Smooth muscle cell (in vitro differentiated cells): ENCODE results near the gene TTR. TPM values are rescaled to one million over a fixed set of nuclear protein-coding genes. Genes with fewer than 3 reads are reported as not detected.

Experiments
- DNase-seq: peaks from one replicate; lab custom pipeline; 2025; ENCODE audit not compliant: unreplicated experiment; lab: John Stamatoyannopoulos, UW
- H2AFZ ChIP-seq: fragments of 200-600 bp; sonication (generic); 2 replicates; pipeline ENCODE4 v1.6.0; 2016; ENCODE audit warnings: antibody characterized with exemption, low read depth, mild to moderate bottlenecking
- H3F3A ChIP-seq: fragments of 200-600 bp; sonication (generic); 2 replicates; pipeline ENCODE4 v1.6.0; 2017; ENCODE audit warnings: antibody characterized with exemption, low read depth
- H3K27ac ChIP-seq: fragments of 200-600 bp; sonication (generic); 2 replicates; pipeline ENCODE4 v1.5.1; 2016; ENCODE audit warnings: low read depth, mild to moderate bottlenecking
- H3K27me3 ChIP-seq: fragments of 200-600 bp; sonication (generic); 2 replicates; pipeline ENCODE4 v1.6.1; 2016; ENCODE audit warnings: low read depth, mild to moderate bottlenecking
- H3K36me3 ChIP-seq: fragments of 200-600 bp; sonication (generic); 2 replicates; pipeline ENCODE4 v1.5.1; 2016; ENCODE audit warnings: low read depth
- H3K4me1 ChIP-seq: fragments of 200-600 bp; sonication (generic); 2 replicates; pipeline ENCODE4 v1.5.1; 2016; ENCODE audit warnings: low read depth
- H3K4me2 ChIP-seq: fragments of 200-600 bp; sonication (generic); 2 replicates; pipeline ENCODE4 v1.6.0; 2016; ENCODE audit warnings: mild to moderate bottlenecking
- H3K4me3 ChIP-seq: fragments of 200-600 bp; sonication (generic); 2 replicates; pipeline ENCODE4 v1.5.1; 2016; ENCODE audit warnings: mild to moderate bottlenecking
- H3K79me2 ChIP-seq: fragments of 200-600 bp; sonication (generic); 2 replicates; pipeline ENCODE4 v1.6.0; 2016; ENCODE audit warnings: low read depth, mild to moderate bottlenecking
- H3K9ac ChIP-seq: fragments of 200-600 bp; sonication (generic); 2 replicates; pipeline ENCODE4 v1.6.0; 2016; ENCODE audit warnings: low read depth
- H3K9me3 ChIP-seq: fragments of 200-600 bp; sonication (generic); replicated peaks from 2 replicates; pipeline ENCODE4 v1.5.1; 2016; ENCODE audit warnings: low read depth
- H4K20me1 ChIP-seq: fragments of 200-600 bp; sonication (generic); 2 replicates; pipeline ENCODE4 v1.6.0; 2016; ENCODE audit warnings: low read depth
- CTCF ChIP-seq: fragments of 200-600 bp; sonication (generic); IDR thresholded peaks from 2 replicates; pipeline ENCODE4 v1.5.1; 2017; ENCODE audit warnings: borderline replicate concordance, mild to moderate bottlenecking, antibody characterized with exemption; ENCODE audit not compliant: insufficient read depth, poor library complexity, severe bottlenecking
- WGBS: methylation state at CpG from one replicate; pipeline ENCODE4 v1.1.7; 2016; ENCODE audit warnings: low lambda C conversion rate; 5-methylcytosine and 5-hydroxymethylcytosine counted together
- polyA plus RNA-seq: library from polyadenylated mRNA; unstranded; fragments of >200 nt; fragmentation: Nextera tagmentation; extraction: Ambion mirVana; gene quantifications from 2 replicates; pipeline ENCODE4 v1.2.1, GENCODE V29; 2016
- total RNA-seq: library from RNA; depleted of rRNA; stranded (reverse); fragments of >200 nt; gene quantifications from 2 replicates; pipeline ENCODE4 v1.2.3, GENCODE V29; 2014

TTR gene
- total and polyA plus RNA-seq, 2 experiments from 2014 or later: 2.6 TPM; not detected in 1

GRCh38 chr18:31557446-31557845, 34.2 kb upstream of the TTR start:
- no peaks in the 10 kb centered on the region for H3K79me2 ChIP-seq
- no peaks in the 10 kb centered on the region for H3K36me3 ChIP-seq
- H3K4me2 ChIP-seq: no peak overlapping the region
- 89% methylated on average over 3 of the region's 3 CpGs for WGBS
- no peaks in the 10 kb centered on the region for H3K4me1 ChIP-seq
- no peaks in the 10 kb centered on the region for H3F3A ChIP-seq
- no peak overlapping the region for H3K4me3 ChIP-seq
- no peak overlapping the region for H3K9ac ChIP-seq
- TF ChIP-seq CTCF: no peak
- H3K9me3 ChIP-seq: no peaks in the 10 kb centered on the region
- H3K27ac ChIP-seq: no peak overlapping the region
- no peak overlapping the region for H2AFZ ChIP-seq
- no peaks in the 10 kb centered on the region for H3K27me3 ChIP-seq
- no peak for DNase-seq
- no peaks in the 10 kb centered on the region for H4K20me1 ChIP-seq

- Histone ChIP-seq H4K20me1 (no peaks in the 10 kb centered on the region), H3K4me2 (no peak overlapping the region), H3F3A (no peaks in the 10 kb centered on the region), H3K4me1 (peaks cover 9% of the 10 kb centered on the region), H3K36me3 (no peaks in the 10 kb centered on the region), H3K79me2 (no peaks in the 10 kb centered on the region), H3K9ac (no peak overlapping the region), H2AFZ (no peak overlapping the region), H3K27me3 (no peaks in the 10 kb centered on the region), H3K4me3 (no peak overlapping the region), H3K27ac (no peak overlapping the region), H3K9me3 (no peaks in the 10 kb centered on the region)
- DNase-seq: no peak
- no peak for TF ChIP-seq CTCF
- WGBS: 92% methylated on average over 9 of the region's 9 CpGs
Observed at GRCh38 chr18:31558567-31558966, 33.1 kb upstream of the TTR start.

- WGBS: 60% methylated on average over 4 of the region's 4 CpGs
Observed at GRCh38 chr18:31562726-31563125, 29.0 kb upstream of the TTR start.

More at GRCh38 chr18:31562726-31563125, 29.0 kb upstream of the TTR start:
- Histone ChIP-seq H4K20me1 (no peaks in the 10 kb centered on the region), H3K79me2 (no peaks in the 10 kb centered on the region), H3K27ac (no peak overlapping the region), H3F3A (no peaks in the 10 kb centered on the region), H3K4me3 (no peak overlapping the region), H3K9ac (no peak overlapping the region), H3K27me3 (no peaks in the 10 kb centered on the region), H2AFZ (no peak overlapping the region), H3K4me2 (no peak overlapping the region), H3K36me3 (no peaks in the 10 kb centered on the region), H3K9me3 (no peaks in the 10 kb centered on the region), H3K4me1 (peaks cover 9% of the 10 kb centered on the region)
- no peak for DNase-seq
- no peak for TF ChIP-seq CTCF
